Endothelial cell (in vitro differentiated cells): ENCODE data around the gene PTPRS. TPM values are rescaled to one million over a fixed set of nuclear protein-coding genes. Genes with fewer than 3 reads are reported as not detected.

ENCODE experiments used
- DNase-seq: peaks from one replicate; pipeline ENCODE4 v3.0.0; 2021; ENCODE audit warnings: low spot score
- H3K27ac Mint-ChIP-seq: one replicate; pipeline ENCODE4 v1.8.0; 2021; ENCODE audit warnings: mixed read lengths, inconsistent platforms; ENCODE audit not compliant: unreplicated experiment
- H3K27me3 Mint-ChIP-seq: one replicate; pipeline ENCODE4 v1.8.0; 2021; ENCODE audit warnings: mild to moderate bottlenecking, moderate library complexity, mixed read lengths, inconsistent platforms; ENCODE audit not compliant: unreplicated experiment
- H3K36me3 Mint-ChIP-seq: one replicate; pipeline ENCODE4 v1.8.0; 2021; ENCODE audit warnings: mild to moderate bottlenecking, low read depth, mixed read lengths, inconsistent platforms; ENCODE audit not compliant: unreplicated experiment
- H3K4me1 Mint-ChIP-seq: one replicate; pipeline ENCODE4 v1.8.0; 2021; ENCODE audit warnings: mild to moderate bottlenecking, mixed read lengths, inconsistent platforms; ENCODE audit not compliant: unreplicated experiment
- H3K4me3 Mint-ChIP-seq: one replicate; pipeline ENCODE4 v1.8.0; 2021; ENCODE audit warnings: mild to moderate bottlenecking, mixed read lengths, inconsistent platforms; ENCODE audit not compliant: unreplicated experiment
- H3K9me3 Mint-ChIP-seq: one replicate; pipeline ENCODE4 v1.8.0; 2021; ENCODE audit warnings: mixed read lengths, inconsistent platforms; ENCODE audit not compliant: unreplicated experiment
- total RNA-seq: library from RNA; stranded (reverse); fragmentation: NEBNext Ultra II Directional; extraction: Animal tissue kit (Norgen Biotek cat#: 25700); gene quantifications from one replicate; pipeline ENCODE4 v1.2.1, GENCODE V29; 2021; ENCODE audit not compliant: unreplicated experiment
- TF ChIP-seq, protein P1 (sequence below): fragments of 200-600 bp; sonication (generic); IDR thresholded peaks from one replicate; pipeline ENCODE4 v1.5.0; 2021; ENCODE audit warnings: antibody characterized with exemption; ENCODE audit not compliant: unreplicated experiment

The PTPRS gene
- total RNA-seq, 1 donor from 2014 or later = 93.7 TPM

DNA sequence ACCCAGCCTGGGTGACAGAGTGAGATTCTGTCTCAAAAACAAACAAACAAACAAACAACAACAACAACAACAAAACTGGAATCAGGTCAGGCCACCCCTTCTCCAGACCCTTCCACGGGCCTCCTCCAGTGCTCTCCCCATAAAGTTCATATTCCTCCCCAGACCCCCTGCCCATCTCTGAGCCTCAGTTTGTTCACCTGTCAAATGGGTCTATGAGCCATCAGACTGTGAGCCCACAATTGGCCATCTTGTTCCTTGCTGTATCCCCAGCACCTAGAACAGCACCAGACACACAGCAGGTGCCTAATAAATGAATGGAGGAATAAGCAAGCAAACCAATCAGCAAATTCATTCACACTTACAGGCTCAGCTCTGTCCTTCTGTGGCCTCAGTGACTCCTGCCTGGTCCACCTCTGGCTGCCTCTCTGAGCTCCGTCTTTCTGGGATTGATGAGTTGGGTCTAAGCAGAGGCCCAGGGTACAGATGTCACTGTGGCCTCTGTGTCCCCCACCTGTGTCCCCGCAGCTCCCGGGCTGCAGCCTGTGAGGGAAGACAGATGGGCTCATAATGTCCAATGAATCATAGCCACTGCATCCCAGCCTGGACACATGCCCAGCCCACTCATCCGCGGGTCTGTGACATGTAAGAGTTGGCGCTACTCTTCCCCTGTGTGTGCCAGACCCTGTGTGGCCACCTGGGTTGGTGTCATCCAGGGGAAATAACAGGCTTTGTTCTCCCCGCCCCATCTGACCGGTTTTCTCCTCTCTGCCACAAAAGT is 19.6 kb upstream of the PTPRS start:
- H3K4me1 Mint-ChIP-seq = no peaks in the 10 kb centered on the region
- no peaks in the 10 kb centered on the region for H3K9me3 Mint-ChIP-seq
- no peak overlapping the region for H3K27ac Mint-ChIP-seq
- H3K27me3 Mint-ChIP-seq = peaks cover 1% of the 10 kb centered on the region
- TF ChIP-seq, protein P1, sequence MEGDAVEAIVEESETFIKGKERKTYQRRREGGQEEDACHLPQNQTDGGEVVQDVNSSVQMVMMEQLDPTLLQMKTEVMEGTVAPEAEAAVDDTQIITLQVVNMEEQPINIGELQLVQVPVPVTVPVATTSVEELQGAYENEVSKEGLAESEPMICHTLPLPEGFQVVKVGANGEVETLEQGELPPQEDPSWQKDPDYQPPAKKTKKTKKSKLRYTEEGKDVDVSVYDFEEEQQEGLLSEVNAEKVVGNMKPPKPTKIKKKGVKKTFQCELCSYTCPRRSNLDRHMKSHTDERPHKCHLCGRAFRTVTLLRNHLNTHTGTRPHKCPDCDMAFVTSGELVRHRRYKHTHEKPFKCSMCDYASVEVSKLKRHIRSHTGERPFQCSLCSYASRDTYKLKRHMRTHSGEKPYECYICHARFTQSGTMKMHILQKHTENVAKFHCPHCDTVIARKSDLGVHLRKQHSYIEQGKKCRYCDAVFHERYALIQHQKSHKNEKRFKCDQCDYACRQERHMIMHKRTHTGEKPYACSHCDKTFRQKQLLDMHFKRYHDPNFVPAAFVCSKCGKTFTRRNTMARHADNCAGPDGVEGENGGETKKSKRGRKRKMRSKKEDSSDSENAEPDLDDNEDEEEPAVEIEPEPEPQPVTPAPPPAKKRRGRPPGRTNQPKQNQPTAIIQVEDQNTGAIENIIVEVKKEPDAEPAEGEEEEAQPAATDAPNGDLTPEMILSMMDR = no peak
- H3K36me3 Mint-ChIP-seq = no peaks in the 10 kb centered on the region
- no peak for DNase-seq
- no peak overlapping the region for H3K4me3 Mint-ChIP-seq

DNA sequence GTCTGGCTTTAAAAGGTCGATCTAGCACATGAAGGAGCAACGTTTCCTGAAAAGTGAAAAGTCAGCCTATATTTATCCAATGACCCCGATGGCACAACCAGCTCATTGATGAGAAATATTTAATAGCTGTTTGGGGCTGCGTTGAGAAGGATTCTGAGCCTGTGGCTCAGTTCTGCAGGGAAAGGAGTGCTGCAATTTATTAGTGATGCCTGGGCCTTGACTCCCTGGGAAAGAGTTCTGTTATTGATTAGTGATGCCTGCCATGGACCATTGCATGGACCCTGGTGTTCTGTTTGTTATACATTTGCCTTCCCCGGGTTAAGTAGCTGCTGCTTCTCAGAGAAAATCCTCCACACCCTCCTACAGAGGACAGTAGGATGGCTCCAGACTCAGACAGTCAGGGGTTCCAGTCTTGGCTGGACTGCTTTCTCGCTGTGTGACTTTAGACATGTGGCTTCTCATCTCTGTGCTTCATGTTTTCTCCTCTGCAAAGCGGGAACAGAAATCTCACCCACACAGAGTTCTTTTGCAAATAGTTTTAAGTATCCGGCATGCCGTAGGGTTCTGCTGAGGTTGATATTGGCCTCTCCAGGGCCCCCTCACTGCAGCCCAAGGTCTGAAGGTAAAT is 17.7 kb upstream of the PTPRS start:
- no peak overlapping the region for H3K4me3 Mint-ChIP-seq
- H3K36me3 Mint-ChIP-seq = no peaks in the 10 kb centered on the region
- no peaks in the 10 kb centered on the region for H3K9me3 Mint-ChIP-seq
- no peak overlapping the region for H3K27ac Mint-ChIP-seq
- TF ChIP-seq, protein P1 = no peak
- H3K27me3 Mint-ChIP-seq = no peaks in the 10 kb centered on the region
- no peak for DNase-seq
- no peaks in the 10 kb centered on the region for H3K4me1 Mint-ChIP-seq

DNA sequence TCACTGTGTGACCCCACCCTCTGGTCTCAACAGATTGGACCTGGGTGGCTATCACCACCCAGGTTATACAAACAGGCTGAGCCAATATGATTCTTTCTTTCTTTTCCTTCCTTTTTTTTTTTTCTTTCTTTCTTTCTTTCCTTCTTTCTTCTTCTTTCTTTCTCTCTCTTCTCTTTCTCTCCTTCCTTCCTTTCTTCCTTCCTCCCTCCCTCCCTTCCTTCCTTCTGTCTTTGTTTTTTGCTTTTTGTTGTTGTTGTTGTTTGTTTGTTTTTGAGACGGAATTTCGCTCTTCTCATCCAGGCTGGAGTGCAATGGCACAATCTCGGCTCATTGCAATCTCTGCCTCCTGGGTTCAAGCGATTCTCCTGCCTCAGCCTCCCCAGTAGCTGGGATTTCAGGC is 17.0 kb upstream of the PTPRS start:
- no peaks in the 10 kb centered on the region for H3K4me1 Mint-ChIP-seq
- H3K27me3 Mint-ChIP-seq = no peaks in the 10 kb centered on the region
- no peak overlapping the region for H3K4me3 Mint-ChIP-seq
- no peaks in the 10 kb centered on the region for H3K9me3 Mint-ChIP-seq
- H3K36me3 Mint-ChIP-seq = no peaks in the 10 kb centered on the region
- DNase-seq = no peak
- TF ChIP-seq, protein P1 = no peak
- H3K27ac Mint-ChIP-seq = no peak overlapping the region

DNA sequence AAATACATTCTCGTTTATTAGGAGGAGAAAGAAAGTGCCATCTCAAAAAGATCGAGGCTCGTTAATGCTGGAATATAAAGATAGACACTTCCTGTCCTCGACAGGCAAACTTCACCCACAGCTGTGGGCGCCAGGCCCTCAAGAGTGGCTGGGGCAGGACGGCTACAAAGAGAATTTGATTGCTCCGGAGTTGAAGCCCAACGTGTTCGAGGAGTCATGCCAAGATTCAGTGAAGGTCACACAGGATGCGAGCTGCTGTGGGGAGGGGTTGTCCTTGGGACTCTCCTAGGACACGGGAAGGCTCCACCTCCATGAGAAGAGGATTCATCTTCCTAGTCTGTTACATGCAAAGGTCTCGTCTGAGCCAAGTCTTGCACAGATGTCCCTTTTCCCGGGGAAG is 16.3 kb upstream of the PTPRS start:
- no peaks in the 10 kb centered on the region for H3K9me3 Mint-ChIP-seq
- H3K27me3 Mint-ChIP-seq = peaks cover 6% of the 10 kb centered on the region
- no peak overlapping the region for H3K27ac Mint-ChIP-seq
- H3K4me1 Mint-ChIP-seq = peaks cover 5% of the 10 kb centered on the region
- H3K36me3 Mint-ChIP-seq = no peaks in the 10 kb centered on the region
- TF ChIP-seq, protein P1 = no peak
- DNase-seq = no peak
- no peak overlapping the region for H3K4me3 Mint-ChIP-seq

DNA sequence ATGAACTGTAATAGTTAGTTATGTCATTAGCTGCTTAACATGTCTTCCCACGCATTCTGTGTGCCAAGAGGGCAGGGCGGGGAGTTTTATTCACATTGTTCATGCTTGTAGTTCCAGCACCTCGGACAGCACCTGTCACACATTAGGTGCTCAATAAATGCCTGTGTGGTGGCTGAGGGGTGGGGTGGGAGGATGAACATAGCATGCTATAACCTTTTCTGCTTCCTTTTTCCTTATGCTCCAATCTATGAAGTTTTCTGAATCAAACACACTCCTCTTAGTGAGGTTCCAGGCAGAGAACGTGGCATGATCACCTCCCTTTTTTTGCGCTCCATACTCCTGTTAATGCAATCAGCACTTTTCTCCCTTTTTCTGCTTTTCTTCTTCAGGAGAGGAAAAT is 15.8 kb upstream of the PTPRS start:
- DNase-seq = no peak
- Mint-ChIP-seq H3K9me3 (no peaks in the 10 kb centered on the region), H3K27ac (no peak overlapping the region), H3K36me3 (no peaks in the 10 kb centered on the region), H3K4me1 (peaks cover 5% of the 10 kb centered on the region), H3K4me3 (no peak overlapping the region), H3K27me3 (peaks cover 6% of the 10 kb centered on the region)
- TF ChIP-seq, protein P1 = no peak
